OCI-LY3 (cell line): ENCODE data around the gene ASPG.

ENCODE experiments used
- H2AFZ ChIP-seq: fragments of 200-600, 300-600 bp; shearing (Covaris generic); 2 replicates; pipeline ENCODE4 v1.6.0; 2014; ENCODE audit warnings: antibody characterized with exemption, low read depth, low read length
- H3K27ac ChIP-seq: fragments of 200-600, 300-600 bp; sonication (generic); 2 replicates; pipeline ENCODE4 v1.5.1; 2014; ENCODE audit warnings: mild to moderate bottlenecking, low read length, moderate library complexity, mixed read lengths
- H3K27me3 ChIP-seq: fragments of 200-600, 300-600 bp; sonication (generic); 2 replicates; pipeline ENCODE4 v1.6.1; 2014; ENCODE audit warnings: low read depth, low read length, mixed read lengths
- H3K36me3 ChIP-seq: fragments of 200-600, 300-600 bp; sonication (generic); replicated peaks from 2 replicates; pipeline ENCODE3; 2014; ENCODE audit warnings: low read depth, low read length, mixed read lengths
- H3K4me1 ChIP-seq: fragments of 300-600, 200-600 bp; sonication (generic); 2 replicates; pipeline ENCODE4 v1.6.1; 2014; ENCODE audit warnings: low read length, mixed read lengths
- H3K4me2 ChIP-seq: fragments of 200-600, 300-600 bp; sonication (generic); 2 replicates; pipeline ENCODE4 v1.6.1; 2014; ENCODE audit warnings: low read length, mixed read lengths
- H3K4me3 ChIP-seq: fragments of 300-600, 200-600 bp; sonication (generic); 2 replicates; pipeline ENCODE4 v1.5.1; 2014; ENCODE audit warnings: antibody characterized with exemption, mild to moderate bottlenecking, low read length, moderate library complexity
- H3K79me2 ChIP-seq: fragments of 300-600, 200-600 bp; shearing (Covaris generic); 2 replicates; pipeline ENCODE4 v1.6.1; 2014; ENCODE audit warnings: mild to moderate bottlenecking, low read length, mixed read lengths
- H3K9ac ChIP-seq: fragments of 300-600, 200-600 bp; shearing (Covaris generic); 2 replicates; pipeline ENCODE4 v1.6.0; 2014; ENCODE audit warnings: mild to moderate bottlenecking, low read length, moderate library complexity
- H3K9me3 ChIP-seq: fragments of 200-600, 300-600 bp; shearing (Covaris generic); 2 replicates; pipeline ENCODE4 v1.6.1; 2014; ENCODE audit warnings: low read length, mixed read lengths; ENCODE audit not compliant: insufficient read depth
- H4K20me1 ChIP-seq: fragments of 200-600, 300-600 bp; sonication (generic); 2 replicates; pipeline ENCODE4 v1.6.1; 2016; ENCODE audit warnings: low read length, mixed read lengths; ENCODE audit not compliant: insufficient read depth
- EZH2phosphoT487 ChIP-seq: fragments of 200-600 bp; shearing (Covaris generic); IDR thresholded peaks from 2 replicates; pipeline ENCODE4 v1.6.1; 2018; ENCODE audit warnings: antibody characterized with exemption, mixed run types, low read depth
- TF ChIP-seq, protein P1 (sequence below): fragments of 200-600, 300-600 bp; sonication (generic); IDR thresholded peaks from 2 replicates; pipeline ENCODE4 v1.5.1; 2014; ENCODE audit warnings: antibody characterized with exemption, low read length, low read depth

The ASPG gene

DNA sequence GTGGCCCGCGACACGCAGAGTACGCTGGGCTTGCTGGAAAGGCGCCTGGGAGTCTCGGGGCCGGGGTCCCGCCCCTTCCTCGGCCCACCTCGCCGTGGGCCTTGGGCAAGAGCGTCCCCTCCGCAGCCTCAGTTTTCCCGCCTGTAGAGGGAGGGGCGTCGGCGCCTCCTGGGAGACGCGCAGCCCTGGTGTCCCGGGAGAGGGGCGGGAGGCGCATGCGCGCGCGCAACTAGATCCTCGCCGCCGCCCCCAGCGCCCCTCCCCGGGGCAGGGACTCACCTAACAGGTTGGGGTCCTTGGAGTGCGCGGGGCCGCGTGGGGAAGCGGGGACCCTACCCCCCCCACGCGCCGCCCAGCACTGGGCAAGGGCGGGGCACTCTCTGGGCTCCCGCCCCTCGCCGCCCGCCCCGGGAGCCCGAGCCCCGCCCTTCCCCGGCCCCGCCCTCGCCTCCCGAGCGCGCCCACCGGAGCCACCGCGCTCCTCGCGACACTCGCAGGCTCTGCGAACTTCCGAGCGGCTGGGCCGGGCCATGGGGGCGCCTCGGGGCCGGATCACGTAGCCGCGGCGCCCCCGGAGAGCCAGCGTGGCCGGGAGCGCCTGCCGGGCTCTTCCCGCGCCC, 52.7 kb downstream of the ASPG start, which contains the start of gene KIF26A:
KIF26A (plus strand) TSS at position 490 of the 620 bp plus-strand sequence. CDS start 136 bp downstream, outside the sequence.
- no peak within 1 kb of the TSS for H3K27ac ChIP-seq
- no peaks in the 10 kb centered on the region for H3K36me3 ChIP-seq
- no peaks in the 10 kb centered on the region for H3K9me3 ChIP-seq
- H3K9ac ChIP-seq, result no peak within 1 kb of the TSS
- H3K4me3 ChIP-seq, result no peak within 1 kb of the TSS
- TF ChIP-seq EZH2phosphoT487, result no peak
- TF ChIP-seq, protein P1, sequence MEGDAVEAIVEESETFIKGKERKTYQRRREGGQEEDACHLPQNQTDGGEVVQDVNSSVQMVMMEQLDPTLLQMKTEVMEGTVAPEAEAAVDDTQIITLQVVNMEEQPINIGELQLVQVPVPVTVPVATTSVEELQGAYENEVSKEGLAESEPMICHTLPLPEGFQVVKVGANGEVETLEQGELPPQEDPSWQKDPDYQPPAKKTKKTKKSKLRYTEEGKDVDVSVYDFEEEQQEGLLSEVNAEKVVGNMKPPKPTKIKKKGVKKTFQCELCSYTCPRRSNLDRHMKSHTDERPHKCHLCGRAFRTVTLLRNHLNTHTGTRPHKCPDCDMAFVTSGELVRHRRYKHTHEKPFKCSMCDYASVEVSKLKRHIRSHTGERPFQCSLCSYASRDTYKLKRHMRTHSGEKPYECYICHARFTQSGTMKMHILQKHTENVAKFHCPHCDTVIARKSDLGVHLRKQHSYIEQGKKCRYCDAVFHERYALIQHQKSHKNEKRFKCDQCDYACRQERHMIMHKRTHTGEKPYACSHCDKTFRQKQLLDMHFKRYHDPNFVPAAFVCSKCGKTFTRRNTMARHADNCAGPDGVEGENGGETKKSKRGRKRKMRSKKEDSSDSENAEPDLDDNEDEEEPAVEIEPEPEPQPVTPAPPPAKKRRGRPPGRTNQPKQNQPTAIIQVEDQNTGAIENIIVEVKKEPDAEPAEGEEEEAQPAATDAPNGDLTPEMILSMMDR, result no peak
- no peak within 1 kb of the TSS for H2AFZ ChIP-seq
- no peaks in the 10 kb centered on the region for H4K20me1 ChIP-seq
- no peaks in the 10 kb centered on the region for H3K79me2 ChIP-seq
- no peaks in the 10 kb centered on the region for H3K27me3 ChIP-seq
- H3K4me1 ChIP-seq, result no peaks in the 10 kb centered on the region
- no peak within 1 kb of the TSS for H3K4me2 ChIP-seq

DNA sequence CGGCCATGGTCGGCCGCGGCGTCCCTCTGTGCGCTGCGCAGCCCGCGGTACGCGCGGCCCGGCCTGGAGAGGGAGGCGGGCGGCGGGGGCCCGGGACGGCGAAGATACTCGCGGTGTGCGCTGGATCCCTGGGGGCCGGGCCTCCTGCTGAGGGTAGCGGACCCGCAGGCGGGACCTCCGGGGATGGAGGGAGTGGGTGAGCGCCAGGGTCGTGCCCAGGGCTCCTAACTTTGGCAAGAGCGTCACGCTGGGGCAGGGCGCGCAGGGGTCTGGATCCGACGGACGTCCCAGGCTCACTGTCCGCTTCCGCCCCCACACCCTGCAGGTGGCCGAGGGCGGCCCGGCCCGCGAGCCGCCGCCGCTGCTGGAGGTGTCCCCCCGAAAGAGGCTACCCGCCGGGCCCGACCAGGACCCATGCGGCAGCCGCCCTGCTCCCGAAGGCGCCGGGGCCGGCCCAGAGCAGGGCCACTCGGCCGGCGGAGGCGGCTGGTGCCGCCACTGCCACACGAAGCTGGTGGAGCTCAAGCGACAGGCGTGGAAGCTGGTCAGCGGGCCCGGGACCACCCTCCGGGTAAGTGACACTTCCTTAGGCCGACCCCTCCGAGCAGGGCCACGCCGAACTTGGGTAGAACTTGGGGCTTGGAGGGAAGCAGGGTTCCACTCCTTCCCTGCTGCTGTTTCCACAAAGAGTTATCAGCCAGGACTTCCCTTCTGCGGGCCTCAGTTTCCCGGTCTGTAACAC, 53.4 kb downstream of the ASPG start:
- Histone ChIP-seq H3K79me2 (no peaks in the 10 kb centered on the region), H2AFZ (no peak overlapping the region), H3K4me1 (no peaks in the 10 kb centered on the region), H4K20me1 (no peaks in the 10 kb centered on the region), H3K9me3 (no peaks in the 10 kb centered on the region), H3K9ac (no peak overlapping the region), H3K27ac (no peak overlapping the region), H3K4me2 (no peak overlapping the region), H3K36me3 (no peaks in the 10 kb centered on the region), H3K4me3 (no peak overlapping the region), H3K27me3 (no peaks in the 10 kb centered on the region)
- TF ChIP-seq, protein P1, result no peak
- TF ChIP-seq EZH2phosphoT487, result no peak

DNA sequence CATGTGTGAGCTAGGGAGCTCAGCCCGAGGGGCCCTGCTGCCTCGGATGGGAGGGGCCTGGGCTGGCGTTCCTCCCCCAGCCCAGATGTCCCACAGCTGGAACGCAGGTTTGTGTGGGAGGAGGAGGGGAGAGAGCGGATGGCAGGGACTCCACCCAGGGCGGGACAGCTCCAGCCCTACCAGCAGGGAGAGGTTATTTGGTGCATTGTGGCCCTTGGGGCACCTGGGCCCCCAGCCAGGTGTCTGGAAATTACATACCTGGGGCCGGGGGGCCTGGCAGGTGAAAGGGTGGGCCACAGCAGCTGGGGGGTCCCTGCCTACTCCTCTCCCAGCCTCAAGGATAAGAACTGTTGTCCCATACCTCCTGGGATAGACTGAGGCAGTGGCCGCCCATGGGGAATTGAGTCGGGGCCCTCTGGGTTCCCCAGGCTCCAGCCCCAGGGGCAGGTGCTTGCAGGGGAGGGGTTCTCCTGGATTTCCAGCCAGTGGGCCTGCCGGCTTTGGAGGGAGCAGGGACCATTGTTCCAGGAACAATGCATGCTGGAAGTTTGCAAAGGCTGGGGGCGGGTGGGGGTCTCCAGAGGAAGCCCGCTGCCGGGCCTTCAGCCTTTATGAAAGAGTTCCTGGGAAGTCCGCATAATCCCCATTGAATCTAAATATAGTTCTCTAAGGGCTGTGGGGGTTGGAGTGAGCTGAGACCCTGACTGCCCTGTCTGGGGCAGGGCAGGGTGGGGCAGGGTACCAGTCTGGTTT, 54.1 kb downstream of the ASPG start:
- no peaks in the 10 kb centered on the region for H3K27me3 ChIP-seq
- no peak overlapping the region for H3K27ac ChIP-seq
- no peaks in the 10 kb centered on the region for H3K4me1 ChIP-seq
- H3K79me2 ChIP-seq, result no peaks in the 10 kb centered on the region
- H3K36me3 ChIP-seq, result no peaks in the 10 kb centered on the region
- no peak overlapping the region for H2AFZ ChIP-seq
- no peak overlapping the region for H3K9ac ChIP-seq
- H3K4me2 ChIP-seq, result no peak overlapping the region
- no peak overlapping the region for H3K4me3 ChIP-seq
- H4K20me1 ChIP-seq, result no peaks in the 10 kb centered on the region
- no peaks in the 10 kb centered on the region for H3K9me3 ChIP-seq
- no peak for TF ChIP-seq EZH2phosphoT487
- TF ChIP-seq, protein P1, result no peak

DNA sequence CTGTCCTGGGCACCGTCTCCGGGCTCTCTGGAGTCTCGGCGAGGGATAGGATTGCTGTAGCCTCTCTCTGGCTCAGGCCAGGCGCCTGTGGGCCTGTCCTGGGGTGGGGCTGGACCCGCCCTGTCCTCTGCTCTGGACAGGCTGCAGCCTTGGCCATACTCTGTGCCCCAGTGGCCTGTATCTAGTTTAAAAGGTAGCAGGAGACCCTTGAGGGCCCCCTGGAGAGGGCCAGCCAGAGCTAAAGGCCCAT, 54.6 kb downstream of the ASPG start:
- TF ChIP-seq, protein P1, result no peak
- no peak for TF ChIP-seq EZH2phosphoT487
- H3K79me2 ChIP-seq, result no peaks in the 10 kb centered on the region
- H3K4me3 ChIP-seq, result no peak overlapping the region
- H3K27ac ChIP-seq, result no peak overlapping the region
- H3K27me3 ChIP-seq, result no peaks in the 10 kb centered on the region
- H3K9ac ChIP-seq, result no peak overlapping the region
- H3K9me3 ChIP-seq, result no peaks in the 10 kb centered on the region
- no peaks in the 10 kb centered on the region for H3K36me3 ChIP-seq
- no peak overlapping the region for H2AFZ ChIP-seq
- no peak overlapping the region for H3K4me2 ChIP-seq
- H4K20me1 ChIP-seq, result no peaks in the 10 kb centered on the region
- H3K4me1 ChIP-seq, result no peaks in the 10 kb centered on the region
